ENCODE measurements around the gene HDAC9. TPM values are rescaled to one million over a fixed set of nuclear protein-coding genes. Genes with fewer than 3 reads are reported as not detected.

Gene HDAC9
- 1 to 10 TPM; 1.5 to 3.0 TPM for total RNA-seq

GRCh38 chr7:18495412-18496340, at the start of gene HDAC9:
Gene HDAC9 (plus strand): TSS chr7:18495749. CDS start chr7:18496303, 554 bp downstream.
- intact Hi-C loops (cut with micrococcal nuclease): no loop called here

GRCh38 chr7:18445916-18446520, 49.5 kb upstream of the HDAC9 start:
- ChIA-PET POLR2A (no interaction called here), CTCF (no interaction called here)
- ATAC-seq (no peak), DNase-seq (no peak)
- H3K4me3 Mint-ChIP-seq: no peak overlapping the region
- H3K36me3 Mint-ChIP-seq (ENCODE audit: low read depth): no peaks in the 10 kb centered on the region
- no peak for TF ChIP-seq CTCF (IDR thresholded peaks at IDR 0.05)
- intact Hi-C loops (cut with micrococcal nuclease): no loop called here
- H3K27me3 Mint-ChIP-seq: no peaks in the 10 kb centered on the region
- no peaks in the 10 kb centered on the region for H3K9me3 Mint-ChIP-seq
- H3K27ac Mint-ChIP-seq: no peak overlapping the region
- H3K4me1 Mint-ChIP-seq (ENCODE audit: low read depth): no peaks in the 10 kb centered on the region

More at GRCh38 chr7:18495412-18496340, at the start of gene HDAC9:
- no peaks in the 10 kb centered on the region for H3K36me3 Mint-ChIP-seq (ENCODE audit: low read depth)
- DNase-seq: peak; percentile 9
- H3K4me3 Mint-ChIP-seq: peak within 1 kb of the TSS; percentile 58
- no peaks in the 10 kb centered on the region for H3K9me3 Mint-ChIP-seq
- ChIA-PET POLR2A (no interaction called here), CTCF (interaction anchor here (1.2 to 1.6 kb wide), 4 partner anchors 10 to 171 kb away, joined by 3 to 6 read pairs (median 3); no protein-coding TSS in a partner anchor)
- H3K27ac Mint-ChIP-seq: peak within 1 kb of the TSS; percentile 67
- H3K27me3 Mint-ChIP-seq: peaks cover 4% of the 10 kb centered on the region
- H3K4me1 Mint-ChIP-seq (ENCODE audit: low read depth): peaks cover 19% of the 10 kb centered on the region
- ATAC-seq: peak; percentile 51
- TF ChIP-seq CTCF (IDR thresholded peaks at IDR 0.05): no peak

- ATAC-seq (no peak), DNase-seq (no peak)
- CTCF ChIA-PET: no interaction called here
- TF ChIP-seq CTCF (IDR thresholded peaks at IDR 0.05): no peak
- H3K4me1 Mint-ChIP-seq (ENCODE audit: low read depth): no peaks in the 10 kb centered on the region
- no peaks in the 10 kb centered on the region for H3K27me3 Mint-ChIP-seq
- intact Hi-C loops (cut with micrococcal nuclease): no loop called here
- H3K4me3 Mint-ChIP-seq: no peak overlapping the region
- peaks cover 2% of the 10 kb centered on the region for H3K9me3 Mint-ChIP-seq
- POLR2A ChIA-PET: no interaction called here
- H3K27ac Mint-ChIP-seq: no peak overlapping the region
- H3K36me3 Mint-ChIP-seq (ENCODE audit: low read depth): no peaks in the 10 kb centered on the region
These were observed 45.5 kb upstream of the HDAC9 start for GRCh38 chr7:18450019-18450418.

GRCh38 chr7:18455606-18456005, 39.9 kb upstream of the HDAC9 start:
- no peak for DNase-seq
- Mint-ChIP-seq H3K27me3 (no peaks in the 10 kb centered on the region), H3K4me1 (ENCODE audit: low read depth) (peaks cover 6% of the 10 kb centered on the region), H3K27ac (no peak overlapping the region), H3K36me3 (ENCODE audit: low read depth) (no peaks in the 10 kb centered on the region), H3K4me3 (no peak overlapping the region), H3K9me3 (peaks cover 2% of the 10 kb centered on the region)
- ChIA-PET CTCF (interaction anchor here (1.3 to 1.8 kb wide), 2 partner anchors 13 to 103 kb away, joined by 3 to 4 read pairs; no protein-coding TSS in a partner anchor), POLR2A (interaction anchor here (0.6 to 0.7 kb wide), 2 partner anchors 68 to 195 kb away, joined by 3 read pairs; no protein-coding TSS in a partner anchor)
- no peak for ATAC-seq
- intact Hi-C loops (cut with micrococcal nuclease): no loop called here
- TF ChIP-seq CTCF (IDR thresholded peaks at IDR 0.05): no peak

- peaks cover 9% of the 10 kb centered on the region for H3K4me1 Mint-ChIP-seq (ENCODE audit: low read depth)
- ATAC-seq: no peak
- CTCF ChIA-PET: interaction anchor here (1.3 kb wide), 1 partner anchor 10 kb away, joined by 3 read pairs; no protein-coding TSS in a partner anchor
These were observed 37.7 kb upstream of the HDAC9 start for GRCh38 chr7:18457832-18458231.

More at GRCh38 chr7:18457832-18458231, 37.7 kb upstream of the HDAC9 start:
- no peak overlapping the region for H3K27ac Mint-ChIP-seq
- POLR2A ChIA-PET: no interaction called here
- TF ChIP-seq CTCF (IDR thresholded peaks at IDR 0.05): no peak
- H3K36me3 Mint-ChIP-seq (ENCODE audit: low read depth): no peaks in the 10 kb centered on the region
- intact Hi-C loops (cut with micrococcal nuclease): no loop called here
- H3K4me3 Mint-ChIP-seq: no peak overlapping the region
- no peaks in the 10 kb centered on the region for H3K9me3 Mint-ChIP-seq
- DNase-seq: no peak
- H3K27me3 Mint-ChIP-seq: no peaks in the 10 kb centered on the region

Measured in activated CD8-positive, alpha-beta T cell treated with anti-CD3 and anti-CD28 coated beads for 36 hours (primary cell).